ENCODE measurements around the gene BPHL.

DNA sequence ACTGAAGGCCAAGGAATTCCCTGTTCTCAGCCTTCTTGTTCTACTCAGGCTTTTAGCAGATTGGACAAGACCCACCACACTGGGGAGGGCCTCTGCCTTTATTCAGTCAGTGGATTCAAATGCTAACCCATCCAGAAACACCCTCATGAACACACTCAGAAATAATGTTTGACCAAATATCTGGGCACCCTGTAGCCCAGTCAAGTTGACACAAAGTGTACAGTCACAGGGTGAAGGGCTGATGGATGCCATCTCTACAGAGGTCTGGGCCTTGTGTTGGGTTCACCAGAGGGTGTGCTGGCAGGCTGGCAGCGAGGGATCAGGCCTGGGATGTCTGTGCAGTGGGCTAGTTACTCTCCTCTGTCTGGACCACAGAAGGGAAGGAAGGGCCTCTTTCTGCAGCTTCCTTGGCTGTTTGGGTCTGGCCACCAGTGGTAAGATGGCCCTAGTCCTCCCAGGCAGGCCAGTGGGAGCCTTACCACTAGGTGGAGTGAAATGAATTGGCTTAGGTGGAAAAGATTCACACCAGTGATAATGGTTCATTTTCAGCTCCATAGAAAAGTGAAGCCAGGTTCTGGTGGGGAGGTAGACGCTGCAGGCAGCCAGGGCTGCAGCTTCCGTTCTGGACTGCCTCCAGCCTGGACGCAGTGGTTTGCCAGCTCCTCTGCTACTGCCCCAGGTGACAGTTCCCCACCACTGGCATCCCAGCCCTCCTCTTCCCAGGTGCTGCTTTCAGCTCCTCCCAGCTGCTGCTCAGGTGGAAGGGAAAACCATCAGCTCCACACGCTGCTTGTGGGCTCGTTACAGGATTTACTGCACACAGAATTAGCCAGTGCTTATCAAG is 29.6 kb downstream of the BPHL start:
- TF ChIP-seq, protein P1, sequence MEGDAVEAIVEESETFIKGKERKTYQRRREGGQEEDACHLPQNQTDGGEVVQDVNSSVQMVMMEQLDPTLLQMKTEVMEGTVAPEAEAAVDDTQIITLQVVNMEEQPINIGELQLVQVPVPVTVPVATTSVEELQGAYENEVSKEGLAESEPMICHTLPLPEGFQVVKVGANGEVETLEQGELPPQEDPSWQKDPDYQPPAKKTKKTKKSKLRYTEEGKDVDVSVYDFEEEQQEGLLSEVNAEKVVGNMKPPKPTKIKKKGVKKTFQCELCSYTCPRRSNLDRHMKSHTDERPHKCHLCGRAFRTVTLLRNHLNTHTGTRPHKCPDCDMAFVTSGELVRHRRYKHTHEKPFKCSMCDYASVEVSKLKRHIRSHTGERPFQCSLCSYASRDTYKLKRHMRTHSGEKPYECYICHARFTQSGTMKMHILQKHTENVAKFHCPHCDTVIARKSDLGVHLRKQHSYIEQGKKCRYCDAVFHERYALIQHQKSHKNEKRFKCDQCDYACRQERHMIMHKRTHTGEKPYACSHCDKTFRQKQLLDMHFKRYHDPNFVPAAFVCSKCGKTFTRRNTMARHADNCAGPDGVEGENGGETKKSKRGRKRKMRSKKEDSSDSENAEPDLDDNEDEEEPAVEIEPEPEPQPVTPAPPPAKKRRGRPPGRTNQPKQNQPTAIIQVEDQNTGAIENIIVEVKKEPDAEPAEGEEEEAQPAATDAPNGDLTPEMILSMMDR (IDR thresholded peaks at IDR 0.05) = no peak
- no peak for TF ChIP-seq ZFX (IDR thresholded peaks at IDR 0.05; ENCODE audit: borderline replicate concordance)

Measured in 22Rv1 (cell line).